ENCODE data around the gene TRIO. TPM values are rescaled to one million over a fixed set of nuclear protein-coding genes. Genes with fewer than 3 reads are reported as not detected.

The TRIO gene
- total and polyA plus RNA-seq, 2 of the 8 experiments (the other 6 are each of a cell fraction or from before 2014, with no cell fraction given): 35.1 to 69.1 TPM

GRCh38 chr5:14172149-14172795 is 29.1 kb downstream of the TRIO start (continued):
- no peak for TF ChIP-seq HDAC6 (IDR thresholded peaks at IDR 0.05; ENCODE audit: low read depth, low read length)
